ENCODE measurements around the gene EFCAB8.

The EFCAB8 gene

DNA sequence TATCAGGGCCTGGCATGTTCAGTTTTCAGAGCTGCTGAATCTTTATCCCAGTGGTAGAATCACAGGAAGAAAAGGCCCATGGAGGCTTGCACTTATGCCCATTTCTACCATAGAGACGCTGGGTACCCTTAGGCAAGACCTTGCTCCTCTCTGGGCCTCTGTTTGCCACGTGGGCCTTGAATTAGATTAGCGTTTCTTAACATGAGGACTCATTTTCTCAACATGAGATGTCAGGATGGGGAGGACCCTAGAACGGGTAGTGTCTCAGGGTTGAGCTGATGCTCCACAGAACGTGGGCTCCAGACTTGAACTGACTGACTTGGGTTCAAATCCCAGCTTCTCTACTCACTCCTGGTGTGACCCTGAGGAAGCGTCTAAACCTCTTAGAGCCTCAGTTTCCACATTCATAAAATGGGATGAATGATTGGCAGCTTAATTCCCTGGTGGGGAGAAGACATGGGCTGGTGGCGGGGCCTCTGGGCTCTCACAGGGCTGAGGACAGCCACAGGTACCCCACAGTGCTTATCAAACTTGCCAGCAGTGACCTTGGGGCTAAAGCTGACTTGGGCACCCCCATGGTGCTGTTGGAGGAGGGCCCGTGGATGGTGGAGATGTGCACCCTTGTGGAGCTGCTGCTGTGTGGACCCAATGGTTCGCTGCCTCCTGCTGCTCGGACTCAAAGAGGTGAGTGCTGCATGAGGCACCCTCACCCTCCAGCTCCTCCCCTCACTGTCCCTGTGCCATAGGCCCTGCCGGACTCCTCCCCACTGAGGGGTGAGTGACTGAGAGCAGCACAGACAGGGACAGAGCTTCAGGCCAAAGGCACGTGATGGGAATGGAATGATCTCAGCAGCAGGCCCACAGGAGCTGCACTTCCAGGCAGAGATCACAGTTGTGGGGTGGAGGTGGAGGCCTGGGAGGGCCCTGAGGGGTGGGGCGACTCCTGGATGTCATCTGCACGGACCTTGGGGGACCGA is 117.3 kb downstream of the EFCAB8 start:
- H3K4me3 ChIP-seq (ENCODE audit: control insufficient read depth, low read depth, low read length): no peak overlapping the region
- no peak for DNase-seq (ENCODE audit: low read depth)
- TF ChIP-seq, protein P1, sequence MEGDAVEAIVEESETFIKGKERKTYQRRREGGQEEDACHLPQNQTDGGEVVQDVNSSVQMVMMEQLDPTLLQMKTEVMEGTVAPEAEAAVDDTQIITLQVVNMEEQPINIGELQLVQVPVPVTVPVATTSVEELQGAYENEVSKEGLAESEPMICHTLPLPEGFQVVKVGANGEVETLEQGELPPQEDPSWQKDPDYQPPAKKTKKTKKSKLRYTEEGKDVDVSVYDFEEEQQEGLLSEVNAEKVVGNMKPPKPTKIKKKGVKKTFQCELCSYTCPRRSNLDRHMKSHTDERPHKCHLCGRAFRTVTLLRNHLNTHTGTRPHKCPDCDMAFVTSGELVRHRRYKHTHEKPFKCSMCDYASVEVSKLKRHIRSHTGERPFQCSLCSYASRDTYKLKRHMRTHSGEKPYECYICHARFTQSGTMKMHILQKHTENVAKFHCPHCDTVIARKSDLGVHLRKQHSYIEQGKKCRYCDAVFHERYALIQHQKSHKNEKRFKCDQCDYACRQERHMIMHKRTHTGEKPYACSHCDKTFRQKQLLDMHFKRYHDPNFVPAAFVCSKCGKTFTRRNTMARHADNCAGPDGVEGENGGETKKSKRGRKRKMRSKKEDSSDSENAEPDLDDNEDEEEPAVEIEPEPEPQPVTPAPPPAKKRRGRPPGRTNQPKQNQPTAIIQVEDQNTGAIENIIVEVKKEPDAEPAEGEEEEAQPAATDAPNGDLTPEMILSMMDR (conservative IDR thresholded peaks at IDR 0.05; ENCODE audit: control insufficient read depth, insufficient read depth, low read depth, low read length): no peak

DNA sequence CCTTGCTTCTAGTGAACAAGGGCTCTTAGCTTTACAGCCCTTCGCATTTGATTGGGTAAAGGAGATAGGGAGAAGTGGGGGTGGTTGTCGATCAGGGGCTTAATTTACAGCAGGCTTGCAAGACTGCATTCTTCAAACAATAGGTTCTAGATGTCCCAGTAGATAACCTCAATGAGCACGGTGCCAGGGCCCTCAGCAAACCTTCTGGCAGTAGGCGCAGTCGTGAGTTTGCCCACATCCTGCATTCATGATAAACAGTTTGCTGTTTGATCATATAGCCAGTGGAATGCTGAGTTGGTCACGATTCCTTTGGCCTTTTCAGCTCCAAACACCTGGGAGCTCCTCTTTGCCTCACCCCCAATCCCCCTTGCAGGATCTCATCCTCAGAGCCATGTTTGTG is 118.0 kb downstream of the EFCAB8 start:
- DNase-seq (ENCODE audit: low read depth): no peak
- TF ChIP-seq, protein P1 (conservative IDR thresholded peaks at IDR 0.05; ENCODE audit: control insufficient read depth, insufficient read depth, low read depth, low read length): no peak
- no peak overlapping the region for H3K4me3 ChIP-seq (ENCODE audit: control insufficient read depth, low read depth, low read length)

DNA sequence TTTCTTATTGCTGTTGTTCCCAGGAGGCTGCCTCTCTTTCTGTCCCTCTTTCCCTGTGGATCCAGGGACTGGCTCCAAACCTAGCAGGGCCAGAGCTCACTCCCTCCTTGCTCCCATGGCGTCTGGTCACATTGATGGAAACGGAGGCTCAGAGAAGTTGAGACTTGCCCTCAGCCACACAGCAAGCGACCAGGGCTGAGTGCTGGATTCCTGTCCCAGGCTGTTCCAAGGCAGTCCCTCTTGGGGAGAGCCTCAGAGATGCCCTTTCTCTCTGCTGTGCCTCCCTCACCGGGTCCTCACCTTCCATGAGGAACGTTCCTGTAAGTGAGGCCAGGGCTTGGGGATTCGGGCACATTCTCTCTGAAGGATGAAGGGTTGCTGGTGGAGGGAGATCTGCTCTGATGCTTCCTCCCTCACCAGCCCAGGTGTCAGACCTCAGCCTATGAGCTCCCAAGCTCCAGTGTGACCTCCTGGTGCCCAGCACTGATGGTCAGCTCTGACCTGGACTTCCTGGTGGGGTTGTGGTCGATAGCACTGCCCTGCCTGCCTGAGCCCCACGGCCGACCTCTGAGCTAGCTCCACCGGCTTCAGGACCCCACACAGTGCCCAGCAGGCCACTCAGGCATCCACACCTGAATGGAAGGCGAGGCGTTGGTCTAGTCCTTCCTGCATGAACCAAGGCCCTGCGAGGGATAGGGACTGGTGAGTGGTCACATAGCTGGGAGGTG is 118.7 kb downstream of the EFCAB8 start:
- H3K4me3 ChIP-seq (ENCODE audit: control insufficient read depth, low read depth, low read length): no peak overlapping the region
- DNase-seq (ENCODE audit: low read depth): no peak
- TF ChIP-seq, protein P1 (conservative IDR thresholded peaks at IDR 0.05; ENCODE audit: control insufficient read depth, insufficient read depth, low read depth, low read length): no peak

DNA sequence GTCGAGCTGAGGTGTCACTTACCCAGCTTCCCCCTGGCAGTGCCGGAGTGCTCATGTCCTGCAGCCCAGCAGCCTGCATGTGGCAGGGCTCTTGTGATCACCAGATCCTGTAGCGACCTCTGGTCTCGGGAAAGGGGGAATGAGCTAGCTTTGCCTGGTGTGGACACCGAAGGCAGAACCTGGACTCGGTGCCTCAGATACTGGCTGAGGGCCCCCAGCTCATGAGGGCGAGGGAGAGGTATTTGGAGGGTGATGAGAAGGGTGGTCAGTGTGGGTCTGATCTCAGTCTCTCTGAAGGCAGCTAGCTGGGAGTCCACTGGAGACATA is 119.2 kb downstream of the EFCAB8 start:
- no peak overlapping the region for H3K4me3 ChIP-seq (ENCODE audit: control insufficient read depth, low read depth, low read length)
- TF ChIP-seq, protein P1 (conservative IDR thresholded peaks at IDR 0.05; ENCODE audit: control insufficient read depth, insufficient read depth, low read depth, low read length): no peak
- no peak for DNase-seq (ENCODE audit: low read depth)

DNA sequence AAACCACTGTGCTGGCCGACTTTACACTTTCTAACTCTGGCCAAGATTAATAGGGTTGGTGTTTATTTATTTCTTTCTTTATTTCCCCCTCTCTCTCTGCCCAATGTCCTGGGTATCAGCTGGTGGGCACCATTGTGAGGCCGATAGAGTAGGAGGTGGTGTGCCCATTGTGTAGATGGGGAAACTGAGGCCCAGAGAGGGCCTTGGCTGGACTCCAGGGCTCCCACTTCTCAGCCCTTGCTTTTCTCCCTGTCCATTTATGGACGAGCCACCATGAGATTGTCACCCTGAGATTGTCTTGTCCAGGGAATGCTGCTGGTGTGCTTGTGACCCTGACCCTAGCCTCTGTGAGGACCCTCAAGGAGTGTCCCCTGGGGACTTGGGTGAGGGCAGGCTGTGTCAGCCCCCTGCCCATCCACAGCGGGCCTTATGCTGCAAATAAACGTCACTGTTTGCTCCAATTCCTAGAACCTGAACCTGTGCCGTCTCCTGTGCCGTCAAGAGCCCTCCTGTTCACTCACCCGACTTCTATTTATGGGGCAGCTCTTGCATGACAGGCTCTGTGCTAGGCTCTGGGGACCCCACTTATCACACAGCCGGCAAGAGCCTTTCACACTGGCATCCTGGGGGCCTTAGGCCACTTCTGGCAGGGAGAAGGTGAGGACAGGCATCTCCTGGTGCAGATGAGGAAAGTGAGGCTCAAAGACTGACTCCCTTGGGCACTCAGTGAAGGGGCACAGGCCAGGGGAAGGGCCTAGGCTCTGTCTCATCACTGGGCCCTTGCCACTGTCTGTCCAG is 120.7 kb downstream of the EFCAB8 start:
- DNase-seq (ENCODE audit: low read depth): no peak
- no peak overlapping the region for H3K4me3 ChIP-seq (ENCODE audit: control insufficient read depth, low read depth, low read length)
- TF ChIP-seq, protein P1 (conservative IDR thresholded peaks at IDR 0.05; ENCODE audit: control insufficient read depth, insufficient read depth, low read depth, low read length): no peak

DNA sequence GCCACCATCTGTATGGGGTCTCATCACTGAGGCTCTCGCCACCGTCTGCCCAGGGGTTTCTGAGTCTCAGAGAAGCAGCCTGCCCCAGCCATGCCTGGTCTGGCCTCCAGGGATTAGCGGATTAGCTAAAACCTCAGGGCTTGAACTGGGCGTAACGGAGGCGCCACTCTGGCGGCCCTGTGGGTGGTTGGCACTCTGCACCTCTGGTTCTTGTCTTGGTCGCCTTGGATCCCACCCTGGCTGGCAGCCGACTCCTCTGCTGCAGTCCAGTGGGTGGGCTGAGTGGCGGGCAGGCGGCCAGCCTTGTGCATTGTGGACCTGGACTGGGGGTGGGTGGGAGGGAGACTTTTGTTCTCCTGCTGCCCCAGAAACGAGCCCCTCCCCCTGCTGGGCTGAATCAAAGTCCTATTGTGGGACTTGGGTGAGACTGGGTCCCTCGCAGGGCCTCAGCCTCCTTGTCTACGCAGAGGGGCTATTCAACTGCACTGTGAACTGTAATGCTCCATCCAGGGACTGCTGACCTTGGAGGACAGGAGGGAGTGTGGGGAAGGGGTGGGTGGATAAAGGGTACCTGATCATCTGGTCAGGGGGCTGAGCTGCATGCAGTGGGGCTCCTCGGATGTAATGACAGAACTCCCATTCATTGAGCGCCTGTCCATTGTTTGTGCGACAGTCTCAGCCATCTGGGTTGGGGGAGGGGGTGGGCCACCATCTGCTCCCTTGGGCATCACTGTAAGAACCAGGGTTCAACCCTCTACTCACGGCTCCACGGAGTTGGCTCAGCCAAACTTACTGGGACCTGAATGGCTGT is 121.6 kb downstream of the EFCAB8 start:
- TF ChIP-seq, protein P1 (conservative IDR thresholded peaks at IDR 0.05; ENCODE audit: control insufficient read depth, insufficient read depth, low read depth, low read length): no peak
- no peak overlapping the region for H3K4me3 ChIP-seq (ENCODE audit: control insufficient read depth, low read depth, low read length)
- no peak for DNase-seq (ENCODE audit: low read depth)

Data from fibroblast of mammary gland (primary cell).